Fibroblast of the aortic adventitia (primary cell): ENCODE results near the gene ATP6V0E1. TPM values are rescaled to one million over a fixed set of nuclear protein-coding genes. Genes with fewer than 3 reads are reported as not detected.

Experiments
- DNase-seq: peaks from one replicate; pipeline ENCODE4 v3.0.0-alpha.2; 2010; ENCODE audit warnings: low read depth
- H3K4me3 ChIP-seq: 2 replicates; pipeline ENCODE4 v1.5.1; 2011; ENCODE audit warnings: low read depth, mild to moderate bottlenecking, control low read depth, low read length, moderate library complexity
- CTCF ChIP-seq: IDR thresholded peaks from 2 replicates; pipeline ENCODE4 v1.5.1; 2011; ENCODE audit warnings: mild to moderate bottlenecking, low read length, control low read depth, inconsistent platforms; ENCODE audit not compliant: insufficient read depth
- total RNA-seq: library from RNA; depleted of rRNA; stranded (reverse); fragments of >200 nt; gene quantifications from 2 replicates; pipeline ENCODE4 v1.2.3, GENCODE V29; 2012; ENCODE audit warnings: low replicate concordance

Gene ATP6V0E1
- total RNA-seq, 1 donor = 229 TPM

- DNase-seq = peak; percentile 34
- no peak overlapping the region for H3K4me3 ChIP-seq
- peak; percentile 19 for TF ChIP-seq CTCF
These were observed 27.2 kb downstream of the ATP6V0E1 start for GRCh38 chr5:173010547-173011464.

GRCh38 chr5:173011566-173011965 is 28.0 kb downstream of the ATP6V0E1 start:
- no peak for TF ChIP-seq CTCF
- DNase-seq = no peak
- H3K4me3 ChIP-seq = no peak overlapping the region

- DNase-seq = peak; percentile 16
- no peak overlapping the region for H3K4me3 ChIP-seq
- no peak for TF ChIP-seq CTCF
These were observed 29.3 kb downstream of the ATP6V0E1 start for GRCh38 chr5:173012882-173013281.

GRCh38 chr5:173014671-173015070 is 31.1 kb downstream of the ATP6V0E1 start:
- no peak overlapping the region for H3K4me3 ChIP-seq
- DNase-seq = no peak
- TF ChIP-seq CTCF = no peak

GRCh38 chr5:173015192-173015591 is 31.6 kb downstream of the ATP6V0E1 start:
- no peak for TF ChIP-seq CTCF
- H3K4me3 ChIP-seq = no peak overlapping the region
- no peak for DNase-seq

GRCh38 chr5:173015598-173016455 is 32.3 kb downstream of the ATP6V0E1 start:
- H3K4me3 ChIP-seq = no peak overlapping the region
- no peak for DNase-seq
- TF ChIP-seq CTCF = no peak
